GM12878 (cell line): ENCODE results near the gene GSTM2. TPM values are rescaled to one million over a fixed set of nuclear protein-coding genes. Genes with fewer than 3 reads are reported as not detected.

Source experiments
- BACH1 ChIP-seq: fragments of 450-650 bp; IDR thresholded peaks from 2 replicates; pipeline ENCODE4 v1.6.1; 2017; ENCODE audit warnings: mild to moderate bottlenecking, borderline replicate concordance
- BCL11A ChIP-seq: IDR thresholded peaks from 2 replicates; pipeline ENCODE4 v1.6.1; 2011; ENCODE audit warnings: low read depth, low read length
- CHD4 ChIP-seq: fragments of 200-600 bp; sonication (generic); IDR thresholded peaks from 2 replicates; pipeline ENCODE4 v1.6.1; 2016; ENCODE audit warnings: mild to moderate bottlenecking
- CREM ChIP-seq: IDR thresholded peaks from 2 replicates; pipeline ENCODE4 v1.6.1; 2014; ENCODE audit warnings: antibody characterized with exemption, low read depth
- DPF2 ChIP-seq: fragments of 450-650 bp; IDR thresholded peaks from 2 replicates; pipeline ENCODE4 v1.6.1; 2017; ENCODE audit warnings: mild to moderate bottlenecking
- ELK1 ChIP-seq: IDR thresholded peaks from 2 replicates; pipeline ENCODE4 v1.6.1; 2012; ENCODE audit warnings: low read depth, low read length, improper control_type of control experiment
- HCFC1 ChIP-seq: fragments of 150-350 bp; IDR thresholded peaks from 2 replicates; pipeline ENCODE4 v1.6.1; 2014; ENCODE audit warnings: low read length
- HDAC6 ChIP-seq: fragments of 200-600 bp; sonication (generic); IDR thresholded peaks from one replicate; pipeline ENCODE4 v1.8.0; 2017; ENCODE audit warnings: antibody characterized with exemption; ENCODE audit not compliant: unreplicated experiment
- HDGF ChIP-seq: fragments of 450-650 bp; IDR thresholded peaks from 2 replicates; pipeline ENCODE4 v1.6.1; 2016; ENCODE audit warnings: antibody characterized with exemption
- JUND ChIP-seq: IDR thresholded peaks from 2 replicates; pipeline ENCODE4 v1.6.1; 2012; ENCODE audit warnings: low read depth, mild to moderate bottlenecking, low read length, improper control_type of control experiment, moderate library complexity
- KAT2A ChIP-seq: conservative IDR thresholded peaks from 2 replicates; pipeline ENCODE4 v1.6.1; 2011; ENCODE audit warnings: low read depth, low read length; ENCODE audit not compliant: control insufficient read depth
- MXI1 ChIP-seq: fragments of 150-350 bp; IDR thresholded peaks from 2 replicates; pipeline ENCODE4 v1.6.1; 2011; ENCODE audit warnings: low read depth, mild to moderate bottlenecking, inconsistent platforms, low read length, improper control_type of control experiment
- MYC ChIP-seq: IDR thresholded peaks from 2 replicates; pipeline ENCODE4 v1.6.1; 2011; ENCODE audit warnings: mild to moderate bottlenecking, low read length, moderate library complexity, inconsistent platforms; ENCODE audit not compliant: insufficient read depth, insufficient replicate concordance, insufficient read length, severe bottlenecking
- NFYA ChIP-seq: IDR thresholded peaks from 2 replicates; pipeline ENCODE4 v1.6.1; 2011; ENCODE audit warnings: low read depth, mild to moderate bottlenecking, low read length, improper control_type of control experiment, borderline replicate concordance
- RELA ChIP-seq: fragments of 450-650 bp; IDR thresholded peaks from 2 replicates; pipeline ENCODE4 v1.8.0; 2014; ENCODE audit warnings: borderline replicate concordance; ENCODE audit not compliant: partially characterized antibody
- SMARCA5 ChIP-seq: fragments of 450-650 bp; IDR thresholded peaks from 2 replicates; pipeline ENCODE4 v1.6.1; 2017; ENCODE audit warnings: mild to moderate bottlenecking
- SPI1 ChIP-seq: IDR thresholded peaks from 2 replicates; pipeline ENCODE4 v1.6.1; 2011; ENCODE audit warnings: low read depth, mild to moderate bottlenecking, low read length, moderate library complexity, borderline replicate concordance; ENCODE audit not compliant: insufficient read depth
- TAF1 ChIP-seq: IDR thresholded peaks from 2 replicates; pipeline ENCODE4 v1.6.1; 2011; ENCODE audit warnings: mild to moderate bottlenecking, low read depth, low read length, borderline replicate concordance
- TCF12 ChIP-seq: IDR thresholded peaks from 2 replicates; pipeline ENCODE4 v1.6.1; 2011; ENCODE audit warnings: low read depth, mild to moderate bottlenecking, low read length
- YY1 ChIP-seq: IDR thresholded peaks from 2 replicates; pipeline ENCODE4 v1.6.1; 2011; ENCODE audit warnings: low read depth, mild to moderate bottlenecking, low read length
- ZNF207 ChIP-seq: fragments of 450-650 bp; IDR thresholded peaks from 2 replicates; pipeline ENCODE4 v1.6.1; 2014; ENCODE audit warnings: antibody characterized with exemption, mild to moderate bottlenecking, borderline replicate concordance
- ZNF24 ChIP-seq: fragments of 450-650 bp; IDR thresholded peaks from 2 replicates; pipeline ENCODE4 v1.6.1; 2017; ENCODE audit warnings: antibody characterized with exemption, mild to moderate bottlenecking
- polyA plus RNA-seq, 11 experiments: library from polyadenylated mRNA; depleted of rRNA in 4 of 11; unstranded in 6 of 11; stranded (reverse) in 5 of 11; fragments of >200 nt; fragmentation: Nextera tagmentation in 4 of 11; fragmentation: Illumina TruSeq in 1 of 11; extraction: Ambion mirVana in 4 of 11; extraction: Trizol in 1 of 11; gene quantifications; 1 replicate in 1 of 11; 2 replicates in 10 of 11; pipeline versions ENCODE4 v1.2.1 to v1.2.3, GENCODE V29; 2011 to 2016; ENCODE audit warnings: inconsistent platforms in 2 of 11, missing spikeins in 2 of 11, low read depth in 1 of 11
- total RNA-seq, 4 experiments: library from RNA; depleted of rRNA in 3 of 4; stranded (reverse); fragments of >200 nt in 3 of 4; fragmentation: Illumina TruSeq in 1 of 4; extraction: Trizol in 1 of 4; gene quantifications; 2 replicates each; pipeline versions ENCODE4 v1.2.1 to v1.2.3, GENCODE V29; 2013 to 2021
- TF ChIP-seq, protein P1 (sequence below): fragments of 450-650 bp; IDR thresholded peaks from 2 replicates; pipeline ENCODE4 v1.6.1; 2016; ENCODE audit warnings: mild to moderate bottlenecking
- TF ChIP-seq, protein P2 (sequence below): fragments of 450-650 bp; formaldehyde crosslinking; IDR thresholded peaks from 2 replicates; pipeline ENCODE4 v1.5.0; 2022; ENCODE audit warnings: mild to moderate bottlenecking, missing genetic modification characterization
- TF ChIP-seq, protein P3 (sequence below): IDR thresholded peaks from 2 replicates; pipeline ENCODE4 v1.6.1; 2011; ENCODE audit warnings: borderline replicate concordance, low read depth, mild to moderate bottlenecking, moderate library complexity, mixed read lengths, low read length; ENCODE audit not compliant: insufficient read depth; ENCODE audit errors: extremely low read length

The GSTM2 gene
- total and polyA plus RNA-seq, 10 of the 15 experiments (the other 5 are each of a cell fraction or from before 2014, with no cell fraction given), result 8.3 to 32.3 (median 20.2) TPM

GRCh38 chr1:109655615-109656519, 12.0 kb upstream of the GSTM2 start, which contains the start of gene GSTM4 (continued):
- TF ChIP-seq MYC (peak; percentile 23), HCFC1 (no peak), SPI1 (peak; percentile 1; the same call in 1 of the 2 replicates), TCF12 (no peak), YY1 (no peak), CHD4 (no peak), NFYA (no peak), RELA (peak; percentile 14), TAF1 (no peak), KAT2A (no peak), ELK1 (no peak), HDGF (peak; percentile 80), CREM (peak; percentile 48; the same call in 1 of the 2 replicates), HDAC6 (no peak), SMARCA5 (no peak), BACH1 (peak; percentile 15; the same call in 1 of the 2 replicates), ZNF207 (no peak), ZNF24 (no peak), JUND (no peak), DPF2 (peak; percentile 70), MXI1 (no peak), BCL11A (no peak)
- TF ChIP-seq, protein P1, sequence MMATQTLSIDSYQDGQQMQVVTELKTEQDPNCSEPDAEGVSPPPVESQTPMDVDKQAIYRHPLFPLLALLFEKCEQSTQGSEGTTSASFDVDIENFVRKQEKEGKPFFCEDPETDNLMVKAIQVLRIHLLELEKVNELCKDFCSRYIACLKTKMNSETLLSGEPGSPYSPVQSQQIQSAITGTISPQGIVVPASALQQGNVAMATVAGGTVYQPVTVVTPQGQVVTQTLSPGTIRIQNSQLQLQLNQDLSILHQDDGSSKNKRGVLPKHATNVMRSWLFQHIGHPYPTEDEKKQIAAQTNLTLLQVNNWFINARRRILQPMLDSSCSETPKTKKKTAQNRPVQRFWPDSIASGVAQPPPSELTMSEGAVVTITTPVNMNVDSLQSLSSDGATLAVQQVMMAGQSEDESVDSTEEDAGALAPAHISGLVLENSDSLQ, result peak; percentile 55
- TF ChIP-seq, protein P2, sequence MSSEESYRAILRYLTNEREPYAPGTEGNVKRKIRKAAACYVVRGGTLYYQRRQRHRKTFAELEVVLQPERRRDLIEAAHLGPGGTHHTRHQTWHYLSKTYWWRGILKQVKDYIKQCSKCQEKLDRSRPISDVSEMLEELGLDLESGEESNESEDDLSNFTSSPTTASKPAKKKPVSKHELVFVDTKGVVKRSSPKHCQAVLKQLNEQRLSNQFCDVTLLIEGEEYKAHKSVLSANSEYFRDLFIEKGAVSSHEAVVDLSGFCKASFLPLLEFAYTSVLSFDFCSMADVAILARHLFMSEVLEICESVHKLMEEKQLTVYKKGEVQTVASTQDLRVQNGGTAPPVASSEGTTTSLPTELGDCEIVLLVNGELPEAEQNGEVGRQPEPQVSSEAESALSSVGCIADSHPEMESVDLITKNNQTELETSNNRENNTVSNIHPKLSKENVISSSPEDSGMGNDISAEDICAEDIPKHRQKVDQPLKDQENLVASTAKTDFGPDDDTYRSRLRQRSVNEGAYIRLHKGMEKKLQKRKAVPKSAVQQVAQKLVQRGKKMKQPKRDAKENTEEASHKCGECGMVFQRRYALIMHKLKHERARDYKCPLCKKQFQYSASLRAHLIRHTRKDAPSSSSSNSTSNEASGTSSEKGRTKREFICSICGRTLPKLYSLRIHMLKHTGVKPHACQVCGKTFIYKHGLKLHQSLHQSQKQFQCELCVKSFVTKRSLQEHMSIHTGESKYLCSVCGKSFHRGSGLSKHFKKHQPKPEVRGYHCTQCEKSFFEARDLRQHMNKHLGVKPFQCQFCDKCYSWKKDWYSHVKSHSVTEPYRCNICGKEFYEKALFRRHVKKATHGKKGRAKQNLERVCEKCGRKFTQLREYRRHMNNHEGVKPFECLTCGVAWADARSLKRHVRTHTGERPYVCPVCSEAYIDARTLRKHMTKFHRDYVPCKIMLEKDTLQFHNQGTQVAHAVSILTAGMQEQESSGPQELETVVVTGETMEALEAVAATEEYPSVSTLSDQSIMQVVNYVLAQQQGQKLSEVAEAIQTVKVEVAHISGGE (CRISPR knock-in tag), result no peak
- TF ChIP-seq, protein P3, sequence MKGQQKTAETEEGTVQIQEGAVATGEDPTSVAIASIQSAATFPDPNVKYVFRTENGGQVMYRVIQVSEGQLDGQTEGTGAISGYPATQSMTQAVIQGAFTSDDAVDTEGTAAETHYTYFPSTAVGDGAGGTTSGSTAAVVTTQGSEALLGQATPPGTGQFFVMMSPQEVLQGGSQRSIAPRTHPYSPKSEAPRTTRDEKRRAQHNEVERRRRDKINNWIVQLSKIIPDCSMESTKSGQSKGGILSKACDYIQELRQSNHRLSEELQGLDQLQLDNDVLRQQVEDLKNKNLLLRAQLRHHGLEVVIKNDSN, result no peak
